ENCODE results near the gene NPIPB2. TPM values are rescaled to one million over a fixed set of nuclear protein-coding genes. Genes with fewer than 3 reads are reported as not detected.
"Not testable (repeated sequence)": the region's sequence is repeated elsewhere in the genome, so short reads cannot be mapped to it uniquely, and the experiment has no call there.

NPIPB2 gene
- total RNA-seq (10 to 100 TPM; 13.0 to 15.0 TPM), polyA plus RNA-seq (1 to 10 TPM in 1 of 2 donors, under 1 TPM in 1; 0.88 to 5.1 TPM)
- long read RNA-seq, donor 1 = 0 reads
- long read RNA-seq, donor 2 = 0 reads

- H3K4me1 ChIP-seq (ENCODE audit: control insufficient read depth in 1 of 2, insufficient read depth in 2 of 2, low read length in 2 of 2); H3K27ac ChIP-seq (ENCODE audit: low read depth in 1 of 2, low read length in 2 of 2); H3K36me3 ChIP-seq (ENCODE audit: control insufficient read depth in 1 of 2, insufficient read depth in 2 of 2, low read length in 1 of 2); H3K27me3 ChIP-seq (ENCODE audit: control insufficient read depth in 1 of 2, insufficient read depth in 2 of 2, low read length in 1 of 2); intact Hi-C loops (cut with DNase I); ATAC-seq (ENCODE audit: low FRiP score); H3K9me3 ChIP-seq (ENCODE audit: control insufficient read depth, low read length); H3K4me3 ChIP-seq (ENCODE audit: low read length in 2 of 2); DNase-seq: not testable (repeated sequence)
- WGBS, 2 donors = 84 to 95% methylated on average over 3 of the region's 4 CpGs
Observed at GRCh38 chr16:11941945-11942344, at the start of gene NPIPB2. Gene NPIPB2, minus strand, starts transcription at chr16:11942045. Its CDS starts 0 bp downstream, at chr16:11942045.

GRCh38 chr16:11990702-11991390 lies 49.0 kb upstream of the NPIPB2 start:
- H3K9me3 ChIP-seq (ENCODE audit: control insufficient read depth, low read length) = no peaks in the 10 kb centered on the region
- WGBS, 2 donors = 92 to 94% methylated on average over 11 of the region's 11 CpGs
- DNase-seq = no peak
- no peak overlapping the region for H3K4me3 ChIP-seq (ENCODE audit: low read length in 2 of 2)
- no peaks in the 10 kb centered on the region for H3K36me3 ChIP-seq (ENCODE audit: control insufficient read depth in 1 of 2, insufficient read depth in 2 of 2, low read length in 1 of 2)
- H3K27me3 ChIP-seq (ENCODE audit: control insufficient read depth in 1 of 2, insufficient read depth in 2 of 2, low read length in 1 of 2) = no peaks in the 10 kb centered on the region
- H3K27ac ChIP-seq (ENCODE audit: low read depth in 1 of 2, low read length in 2 of 2) = no peak overlapping the region
- intact Hi-C loops (cut with DNase I) = no loop called here
- no peak for ATAC-seq (ENCODE audit: low FRiP score)
- peaks cover 0 to 3% of the 10 kb centered on the region in 2 donors for H3K4me1 ChIP-seq (ENCODE audit: control insufficient read depth in 1 of 2, insufficient read depth in 2 of 2, low read length in 2 of 2)

GRCh38 chr16:11988258-11988978 lies 46.6 kb upstream of the NPIPB2 start:
- Histone ChIP-seq H3K4me3 (ENCODE audit: low read length in 2 of 2) (no peak overlapping the region), H3K4me1 (ENCODE audit: control insufficient read depth in 1 of 2, insufficient read depth in 2 of 2, low read length in 2 of 2) (peaks cover 0 to 3% of the 10 kb centered on the region in 2 donors), H3K27ac (ENCODE audit: low read depth in 1 of 2, low read length in 2 of 2) (no peak overlapping the region), H3K36me3 (ENCODE audit: control insufficient read depth in 1 of 2, insufficient read depth in 2 of 2, low read length in 1 of 2) (no peaks in the 10 kb centered on the region), H3K27me3 (ENCODE audit: control insufficient read depth in 1 of 2, insufficient read depth in 2 of 2, low read length in 1 of 2) (no peaks in the 10 kb centered on the region), H3K9me3 (ENCODE audit: control insufficient read depth, low read length) (no peaks in the 10 kb centered on the region)
- WGBS, 2 donors = 72 to 74% methylated on average over 5 of the region's 5 CpGs
- intact Hi-C loops (cut with DNase I) = no loop called here
- DNase-seq (no peak), ATAC-seq (ENCODE audit: low FRiP score) (no peak)

- DNase-seq (no peak), ATAC-seq (ENCODE audit: low FRiP score) (no peak)
- Histone ChIP-seq H3K4me1 (ENCODE audit: control insufficient read depth in 1 of 2, insufficient read depth in 2 of 2, low read length in 2 of 2) (peaks cover 0 to 3% of the 10 kb centered on the region in 2 donors), H3K9me3 (ENCODE audit: control insufficient read depth, low read length) (no peaks in the 10 kb centered on the region), H3K27me3 (ENCODE audit: control insufficient read depth in 1 of 2, insufficient read depth in 2 of 2, low read length in 1 of 2) (no peaks in the 10 kb centered on the region), H3K4me3 (ENCODE audit: low read length in 2 of 2) (no peak overlapping the region), H3K27ac (ENCODE audit: low read depth in 1 of 2, low read length in 2 of 2) (no peak overlapping the region), H3K36me3 (ENCODE audit: control insufficient read depth in 1 of 2, insufficient read depth in 2 of 2, low read length in 1 of 2) (no peaks in the 10 kb centered on the region)
- 75% methylated on average over 12 of the region's 12 CpGs for WGBS, 2 donors
- intact Hi-C loops (cut with DNase I) = no loop called here
Observed at GRCh38 chr16:11986521-11987057, 44.7 kb upstream of the NPIPB2 start.

GRCh38 chr16:11985250-11985649 lies 43.4 kb upstream of the NPIPB2 start:
- Histone ChIP-seq H3K27me3 (ENCODE audit: control insufficient read depth in 1 of 2, insufficient read depth in 2 of 2, low read length in 1 of 2) (no peaks in the 10 kb centered on the region), H3K27ac (ENCODE audit: low read depth in 1 of 2, low read length in 2 of 2) (no peak overlapping the region), H3K4me1 (ENCODE audit: control insufficient read depth in 1 of 2, insufficient read depth in 2 of 2, low read length in 2 of 2) (peaks cover 0 to 3% of the 10 kb centered on the region in 2 donors), H3K36me3 (ENCODE audit: control insufficient read depth in 1 of 2, insufficient read depth in 2 of 2, low read length in 1 of 2) (no peaks in the 10 kb centered on the region), H3K9me3 (ENCODE audit: control insufficient read depth, low read length) (no peaks in the 10 kb centered on the region), H3K4me3 (ENCODE audit: low read length in 2 of 2) (no peak overlapping the region)
- DNase-seq (no peak), ATAC-seq (ENCODE audit: low FRiP score) (no peak)
- intact Hi-C loops (cut with DNase I) = no loop called here
- WGBS, 2 donors = 61 to 74% methylated on average over 5 of the region's 5 CpGs

GRCh38 chr16:11980136-11980844 lies 38.4 kb upstream of the NPIPB2 start:
- ATAC-seq (ENCODE audit: low FRiP score) (no peak), DNase-seq (no peak)
- Histone ChIP-seq H3K9me3 (ENCODE audit: control insufficient read depth, low read length) (no peaks in the 10 kb centered on the region), H3K4me3 (ENCODE audit: low read length in 2 of 2) (no peak overlapping the region), H3K27me3 (ENCODE audit: control insufficient read depth in 1 of 2, insufficient read depth in 2 of 2, low read length in 1 of 2) (no peaks in the 10 kb centered on the region), H3K36me3 (ENCODE audit: control insufficient read depth in 1 of 2, insufficient read depth in 2 of 2, low read length in 1 of 2) (no peaks in the 10 kb centered on the region), H3K4me1 (ENCODE audit: control insufficient read depth in 1 of 2, insufficient read depth in 2 of 2, low read length in 2 of 2) (no peaks in the 10 kb centered on the region), H3K27ac (ENCODE audit: low read depth in 1 of 2, low read length in 2 of 2) (no peak overlapping the region)
- 81% methylated on average over 5 of the region's 5 CpGs for WGBS, 2 donors
- intact Hi-C loops (cut with DNase I) = no loop called here

- no peaks in the 10 kb centered on the region for H3K9me3 ChIP-seq (ENCODE audit: control insufficient read depth, low read length)
- intact Hi-C loops (cut with DNase I) = no loop called here
- ATAC-seq (ENCODE audit: low FRiP score) (no peak), DNase-seq (no peak)
- H3K4me3 ChIP-seq (ENCODE audit: low read length in 2 of 2) = no peak overlapping the region
- 83 to 84% methylated on average over 9 of the region's 9 CpGs for WGBS, 2 donors
- no peaks in the 10 kb centered on the region for H3K36me3 ChIP-seq (ENCODE audit: control insufficient read depth in 1 of 2, insufficient read depth in 2 of 2, low read length in 1 of 2)
- no peaks in the 10 kb centered on the region for H3K4me1 ChIP-seq (ENCODE audit: control insufficient read depth in 1 of 2, insufficient read depth in 2 of 2, low read length in 2 of 2)
- H3K27me3 ChIP-seq (ENCODE audit: control insufficient read depth in 1 of 2, insufficient read depth in 2 of 2, low read length in 1 of 2) = no peaks in the 10 kb centered on the region
- no peak overlapping the region for H3K27ac ChIP-seq (ENCODE audit: low read depth in 1 of 2, low read length in 2 of 2)
Observed at GRCh38 chr16:11979013-11979672, 37.3 kb upstream of the NPIPB2 start.

- Histone ChIP-seq H3K27me3 (ENCODE audit: control insufficient read depth in 1 of 2, insufficient read depth in 2 of 2, low read length in 1 of 2) (no peaks in the 10 kb centered on the region), H3K36me3 (ENCODE audit: control insufficient read depth in 1 of 2, insufficient read depth in 2 of 2, low read length in 1 of 2) (no peaks in the 10 kb centered on the region), H3K27ac (ENCODE audit: low read depth in 1 of 2, low read length in 2 of 2) (no peak overlapping the region), H3K4me1 (ENCODE audit: control insufficient read depth in 1 of 2, insufficient read depth in 2 of 2, low read length in 2 of 2) (no peaks in the 10 kb centered on the region), H3K9me3 (ENCODE audit: control insufficient read depth, low read length) (no peaks in the 10 kb centered on the region), H3K4me3 (ENCODE audit: low read length in 2 of 2) (no peak overlapping the region)
- intact Hi-C loops (cut with DNase I) = no loop called here
- ATAC-seq (ENCODE audit: low FRiP score) (no peak), DNase-seq (no peak)
- WGBS, 2 donors = 86 to 94% methylated on average over 2 of the region's 2 CpGs
Observed at GRCh38 chr16:11978080-11978479, 36.2 kb upstream of the NPIPB2 start.

Data from aorta (tissue), 5 donors.